Muscle layer of duodenum (tissue), 2 donors: ENCODE results near the gene NMNAT3.

ENCODE experiments used
- H3K27ac ChIP-seq: one replicate; pipeline ENCODE4 v1.7.0; 2013; ENCODE audit warnings: mild to moderate bottlenecking, low read length
- H3K27me3 ChIP-seq: one replicate; pipeline ENCODE4 v1.7.0; 2013; ENCODE audit warnings: low read depth, mild to moderate bottlenecking, control low read depth, low read length
- H3K36me3 ChIP-seq, 2 donors: one replicate each; pipeline ENCODE4 v1.7.0; 2013; ENCODE audit warnings: low read length in 2 of 2, control low read depth in 1 of 2, mild to moderate bottlenecking in 1 of 2; ENCODE audit not compliant: insufficient read depth in 2 of 2, control insufficient read depth in 1 of 2
- H3K4me1 ChIP-seq, 2 donors: one replicate each; pipeline ENCODE4 v1.7.0; 2013; ENCODE audit warnings: low read length in 2 of 2, mild to moderate bottlenecking in 2 of 2, control low read depth in 1 of 2, moderate library complexity in 1 of 2; ENCODE audit not compliant: insufficient read depth in 2 of 2, control insufficient read depth in 1 of 2
- H3K4me3 ChIP-seq, 2 donors: one replicate each; pipeline ENCODE4 v1.7.0; 2013; ENCODE audit warnings: low read length in 2 of 2, low read depth in 1 of 2, mild to moderate bottlenecking in 1 of 2
- H3K9me3 ChIP-seq, 2 donors: one replicate each; pipeline ENCODE4 v1.7.0; 2013; ENCODE audit warnings: low read length in 2 of 2, control low read depth in 1 of 2, mild to moderate bottlenecking in 1 of 2; ENCODE audit not compliant: control insufficient read depth in 1 of 2
- donor health status: healthy.

The NMNAT3 gene

DNA sequence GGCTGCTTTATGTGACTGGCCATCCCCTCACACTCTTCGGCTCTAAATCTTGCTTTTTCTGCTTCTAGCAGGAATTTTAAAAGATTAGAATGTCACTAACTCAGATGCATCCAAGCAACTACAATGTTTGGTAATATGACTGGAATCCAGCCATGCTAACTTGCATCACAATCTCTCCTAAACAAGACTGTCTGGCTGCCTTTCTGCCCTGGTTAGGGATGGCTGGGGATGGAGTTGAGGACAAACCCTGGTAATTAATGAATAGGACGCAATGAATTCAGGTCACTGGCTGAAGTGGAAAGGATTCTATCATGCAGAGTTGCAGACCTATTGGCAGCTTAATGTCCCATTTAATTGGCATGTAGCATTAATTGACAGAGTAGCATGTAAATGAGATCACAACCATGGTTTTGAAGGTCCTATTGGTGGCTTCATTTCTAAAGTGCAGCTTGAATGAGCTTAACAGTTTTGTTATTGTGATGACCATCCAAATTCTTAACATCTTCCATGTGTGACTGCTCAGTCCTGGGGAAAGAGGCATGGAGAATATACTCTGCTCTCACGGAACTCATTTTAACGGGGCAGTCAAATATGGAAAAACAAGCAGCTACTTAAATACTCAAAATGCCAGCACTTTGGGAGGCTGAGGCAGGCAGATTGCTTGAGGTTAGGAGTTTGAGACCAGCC, 21.7 kb downstream of the NMNAT3 start:
- H3K36me3 ChIP-seq = no peaks in the 10 kb centered on the region
- peaks cover 0 to 10% of the 10 kb centered on the region in 2 donors for H3K4me1 ChIP-seq
- no peak overlapping the region for H3K27ac ChIP-seq
- no peaks in the 10 kb centered on the region for H3K9me3 ChIP-seq
- H3K4me3 ChIP-seq = no peak overlapping the region
- H3K27me3 ChIP-seq = no peaks in the 10 kb centered on the region

- peaks cover 0 to 10% of the 10 kb centered on the region in 2 donors for H3K4me1 ChIP-seq
- H3K27me3 ChIP-seq = no peaks in the 10 kb centered on the region
- H3K27ac ChIP-seq = no peak overlapping the region
- H3K4me3 ChIP-seq = no peak overlapping the region
- H3K9me3 ChIP-seq = no peaks in the 10 kb centered on the region
- no peaks in the 10 kb centered on the region for H3K36me3 ChIP-seq
Observed at GRCh38 chr3:139654637-139655365, 23.0 kb downstream of the NMNAT3 start.

GRCh38 chr3:139653582-139653981, 24.2 kb downstream of the NMNAT3 start:
- Histone ChIP-seq H3K27ac (no peak overlapping the region), H3K27me3 (no peaks in the 10 kb centered on the region), H3K36me3 (no peaks in the 10 kb centered on the region), H3K4me1 (peaks cover 0 to 10% of the 10 kb centered on the region in 2 donors), H3K4me3 (no peak overlapping the region), H3K9me3 (no peaks in the 10 kb centered on the region)

DNA sequence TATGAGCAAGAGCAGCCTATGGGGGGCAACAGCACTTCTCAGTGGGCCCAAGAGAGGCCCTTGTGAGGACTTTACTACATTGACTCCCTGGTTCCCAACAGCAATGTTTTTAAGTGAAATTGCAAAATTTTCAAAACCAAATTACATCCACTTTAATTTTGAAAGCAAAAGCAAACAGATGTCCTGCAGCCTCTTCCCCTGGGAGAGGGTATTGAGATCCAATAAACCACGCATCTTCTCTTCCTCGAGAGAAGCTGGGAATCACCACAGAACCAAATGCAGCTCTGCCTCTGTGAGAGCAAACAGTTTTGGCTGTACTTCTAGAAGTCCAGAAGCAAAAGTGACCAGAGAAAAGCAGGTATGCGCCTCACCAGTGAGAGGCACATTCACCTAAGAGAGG, 25.2 kb downstream of the NMNAT3 start:
- H3K4me3 ChIP-seq = no peak overlapping the region
- H3K9me3 ChIP-seq = no peaks in the 10 kb centered on the region
- H3K4me1 ChIP-seq = peaks cover 0 to 10% of the 10 kb centered on the region in 2 donors
- no peaks in the 10 kb centered on the region for H3K36me3 ChIP-seq
- no peak overlapping the region for H3K27ac ChIP-seq
- H3K27me3 ChIP-seq = no peaks in the 10 kb centered on the region

GRCh38 chr3:139647866-139648435, 29.8 kb downstream of the NMNAT3 start:
- Histone ChIP-seq H3K9me3 (no peaks in the 10 kb centered on the region), H3K4me1 (no peaks in the 10 kb centered on the region), H3K4me3 (no peak overlapping the region), H3K27me3 (no peaks in the 10 kb centered on the region), H3K36me3 (no peaks in the 10 kb centered on the region), H3K27ac (no peak overlapping the region)

DNA sequence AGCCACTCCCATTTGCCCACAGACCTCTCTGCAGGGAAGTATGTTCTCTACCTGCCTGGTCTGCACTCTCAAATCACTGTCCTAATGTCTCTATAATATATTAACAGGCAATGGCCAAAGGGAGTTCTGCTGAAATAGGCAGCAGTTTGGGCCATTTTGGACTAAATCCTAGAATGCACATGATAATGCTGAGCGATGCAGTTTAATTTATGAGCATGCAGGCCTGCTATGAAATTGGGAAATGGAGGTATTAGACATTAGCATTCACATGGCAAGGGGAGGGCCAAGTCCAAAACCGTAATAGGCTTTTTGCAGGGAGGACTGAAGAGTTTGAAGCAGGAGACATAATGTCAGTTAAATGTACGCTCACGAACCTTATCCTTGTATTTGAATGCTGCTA, 31.3 kb downstream of the NMNAT3 start:
- H3K9me3 ChIP-seq = no peaks in the 10 kb centered on the region
- H3K4me1 ChIP-seq = no peaks in the 10 kb centered on the region
- no peaks in the 10 kb centered on the region for H3K36me3 ChIP-seq
- no peak overlapping the region for H3K4me3 ChIP-seq
- H3K27ac ChIP-seq = no peak overlapping the region
- H3K27me3 ChIP-seq = no peaks in the 10 kb centered on the region

DNA sequence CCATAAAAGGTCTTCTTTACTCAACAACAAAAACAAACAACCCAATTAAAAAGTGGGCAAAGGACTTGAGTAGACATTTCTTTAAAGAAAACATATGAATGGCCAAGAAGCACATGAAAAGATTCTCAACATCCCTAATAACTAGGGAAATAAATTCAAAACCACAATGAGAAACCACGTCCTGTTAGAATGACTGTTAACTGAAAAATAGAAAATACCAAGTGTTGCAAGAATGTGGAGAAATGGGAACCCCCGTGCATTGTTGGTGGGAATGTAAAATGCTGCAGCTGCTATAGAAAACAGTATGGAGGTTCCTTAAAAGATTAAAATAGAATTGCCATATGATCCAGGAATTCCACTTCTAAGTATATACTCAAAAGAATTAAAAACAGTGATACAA, 34.8 kb downstream of the NMNAT3 start:
- Histone ChIP-seq H3K4me1 (no peaks in the 10 kb centered on the region), H3K27me3 (no peaks in the 10 kb centered on the region), H3K9me3 (no peaks in the 10 kb centered on the region), H3K36me3 (no peaks in the 10 kb centered on the region), H3K27ac (no peak overlapping the region), H3K4me3 (no peak overlapping the region)

DNA sequence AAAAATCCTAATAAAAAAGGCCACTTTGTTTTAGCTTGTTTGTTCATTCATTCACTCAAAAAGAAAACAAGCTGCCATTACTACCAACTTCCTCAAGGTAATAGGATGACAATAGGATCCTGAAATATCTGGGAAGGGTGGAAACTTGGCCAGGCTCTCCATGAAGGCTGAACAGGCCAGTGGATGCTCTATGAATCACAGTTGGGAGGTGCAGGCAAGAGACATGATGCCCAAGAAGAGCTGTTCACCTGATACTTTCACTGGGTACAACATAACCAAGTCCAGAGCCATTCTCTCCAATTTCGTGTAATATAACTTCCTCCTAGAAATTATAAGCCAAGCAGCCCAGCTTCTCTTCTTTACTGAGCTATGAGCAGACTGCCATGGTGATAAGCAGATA, 37.3 kb downstream of the NMNAT3 start:
- H3K27ac ChIP-seq = no peak overlapping the region
- H3K4me1 ChIP-seq = no peaks in the 10 kb centered on the region
- no peaks in the 10 kb centered on the region for H3K9me3 ChIP-seq
- H3K4me3 ChIP-seq = no peak overlapping the region
- H3K27me3 ChIP-seq = no peaks in the 10 kb centered on the region
- no peaks in the 10 kb centered on the region for H3K36me3 ChIP-seq

DNA sequence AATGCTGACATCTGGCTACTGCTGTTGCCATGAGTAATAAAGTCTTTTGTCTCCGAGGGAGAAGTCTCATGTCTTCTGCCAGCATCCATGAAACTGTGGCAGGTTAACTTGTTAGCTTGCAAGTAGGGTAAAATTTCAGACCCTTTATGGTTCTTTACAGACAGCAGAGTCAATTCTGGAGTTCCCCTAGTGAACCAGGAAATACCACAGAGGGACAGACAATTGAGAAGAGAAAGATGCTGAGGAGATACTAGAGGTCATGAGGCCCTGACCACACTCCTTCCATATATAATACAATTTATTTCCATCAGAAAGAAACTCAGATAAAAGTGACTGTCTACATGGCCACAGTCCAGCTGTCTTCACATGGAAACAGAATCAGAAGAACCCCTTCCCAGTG, 38.1 kb downstream of the NMNAT3 start:
- Histone ChIP-seq H3K4me1 (no peaks in the 10 kb centered on the region), H3K4me3 (no peak overlapping the region), H3K9me3 (no peaks in the 10 kb centered on the region), H3K36me3 (no peaks in the 10 kb centered on the region), H3K27ac (no peak overlapping the region), H3K27me3 (no peaks in the 10 kb centered on the region)

DNA sequence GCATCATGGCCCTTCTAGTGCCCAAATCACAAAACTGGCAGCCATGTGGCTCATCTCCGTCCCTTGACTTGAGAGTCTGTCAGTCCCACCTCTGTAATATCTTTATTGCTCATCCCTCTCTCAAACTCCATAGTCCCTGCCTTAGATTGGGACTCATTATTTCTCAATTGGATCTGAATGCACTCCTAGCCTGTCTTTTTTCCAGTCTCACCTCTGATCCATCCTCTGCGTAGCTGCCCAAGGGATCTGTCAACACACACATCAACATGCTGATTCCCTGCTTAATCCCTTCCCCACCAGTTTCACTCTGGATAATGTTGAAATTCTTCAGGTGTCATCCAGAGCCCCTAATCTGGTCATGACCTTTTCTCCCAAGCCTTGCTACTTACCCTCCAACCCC, 39.3 kb downstream of the NMNAT3 start:
- Histone ChIP-seq H3K4me1 (no peaks in the 10 kb centered on the region), H3K36me3 (no peaks in the 10 kb centered on the region)

GRCh38 chr3:139636511-139636910, 41.3 kb downstream of the NMNAT3 start:
- Histone ChIP-seq H3K9me3 (no peaks in the 10 kb centered on the region), H3K36me3 (no peaks in the 10 kb centered on the region), H3K27me3 (no peaks in the 10 kb centered on the region), H3K4me1 (no peaks in the 10 kb centered on the region), H3K27ac (no peak overlapping the region), H3K4me3 (no peak overlapping the region)

More for the DNA sequence above, 39.3 kb downstream of the NMNAT3 start:
- Histone ChIP-seq H3K27me3 (no peaks in the 10 kb centered on the region), H3K4me3 (no peak overlapping the region), H3K27ac (no peak overlapping the region), H3K9me3 (no peaks in the 10 kb centered on the region)
